GM08714 (cell line): ENCODE data around the gene BLNK.
"Not testable (repeated sequence)": the region's sequence is repeated elsewhere in the genome, so short reads cannot be mapped to it uniquely, and the experiment has no call there.

ENCODE experiments used
- H3K4me3 ChIP-seq: fragments of 200-500 bp; sonication (Bioruptor generic); 2 replicates; pipeline ENCODE4 v1.5.1; 2014; ENCODE audit warnings: mild to moderate bottlenecking, low read length, inconsistent platforms
- ZNF274 ChIP-seq: IDR thresholded peaks from 2 replicates; pipeline ENCODE4 v1.6.1; 2012; ENCODE audit warnings: mild to moderate bottlenecking, low read depth, low read length

BLNK gene

DNA sequence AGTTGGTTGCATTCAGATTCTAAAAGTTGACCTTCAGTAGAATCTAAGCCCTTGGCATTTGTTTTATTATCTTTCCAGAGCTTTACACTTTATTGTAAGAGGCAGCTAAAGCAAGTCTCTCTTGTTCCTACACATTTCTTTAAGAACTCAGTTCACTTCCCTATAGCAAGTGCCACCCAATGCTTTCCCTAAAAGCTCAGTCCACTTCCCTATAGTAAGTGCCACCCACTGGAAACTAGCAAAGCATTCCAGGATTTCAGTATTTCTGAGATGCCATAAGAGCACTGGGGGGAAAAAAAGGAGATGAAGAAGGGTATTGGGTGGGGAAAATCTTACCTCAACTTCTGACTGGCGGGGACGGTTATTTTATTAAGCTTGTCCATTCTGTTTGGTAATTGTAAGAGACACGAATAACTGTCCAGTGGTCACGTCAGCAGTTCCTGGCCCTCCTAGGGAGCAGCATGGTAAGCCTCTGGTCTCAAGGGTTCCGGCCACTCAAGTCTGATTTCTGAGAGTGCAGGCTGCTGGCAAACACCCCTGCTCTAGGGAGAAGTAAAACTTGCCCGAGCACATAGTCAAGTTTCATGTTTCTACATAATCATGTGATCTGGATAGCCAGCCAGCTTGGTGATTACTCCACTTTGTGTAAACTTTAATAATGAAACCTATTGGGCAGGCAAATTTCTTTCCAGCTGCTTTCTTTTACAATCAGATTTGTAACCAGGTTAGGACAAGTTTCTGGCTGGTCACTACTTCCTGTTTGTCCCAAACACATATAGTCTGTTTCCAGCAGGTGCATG lies at the start of gene BLNK:
Gene BLNK, minus strand, starts transcription at position 554 of the 800 bp plus-strand sequence. Its CDS starts 171 bp downstream, at position 383.
- H3K4me3 ChIP-seq: peak within 1 kb of the TSS; percentile 100
- TF ChIP-seq ZNF274: no peak

DNA sequence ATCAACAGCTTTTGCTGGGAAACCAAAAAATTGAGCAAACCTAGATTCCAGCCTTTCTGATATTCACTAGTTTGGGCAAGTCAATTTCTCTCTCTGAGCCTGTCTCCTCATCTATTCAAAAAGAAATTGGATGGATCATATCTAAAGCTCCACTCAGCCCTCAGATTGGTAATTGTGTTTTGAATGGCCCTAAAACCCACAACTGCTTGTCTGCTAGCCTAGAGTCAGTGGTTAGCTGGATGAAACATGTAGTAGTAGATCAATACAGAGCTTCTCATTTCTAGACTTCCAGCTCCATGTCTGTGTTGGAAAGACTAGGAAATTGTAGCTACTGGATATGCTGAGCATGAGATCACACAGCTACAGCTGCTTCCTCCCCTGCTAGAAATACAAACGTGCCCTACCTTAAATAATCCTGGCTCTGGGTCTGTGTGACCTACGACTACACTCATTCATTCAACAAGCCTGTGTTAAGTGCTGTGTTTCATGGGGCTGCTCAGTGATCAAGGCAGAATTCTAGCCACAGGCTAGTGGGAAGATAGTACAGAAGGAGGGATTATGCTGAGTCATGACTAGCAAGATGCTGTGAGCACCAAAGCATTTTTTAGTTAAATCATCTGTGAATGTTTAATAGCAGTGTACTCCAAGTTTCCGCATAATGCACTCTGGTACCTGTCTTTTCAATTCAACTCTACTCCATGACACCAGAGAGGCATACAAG lies 48.5 kb upstream of the BLNK start:
- TF ChIP-seq ZNF274: no peak
- no peak overlapping the region for H3K4me3 ChIP-seq

DNA sequence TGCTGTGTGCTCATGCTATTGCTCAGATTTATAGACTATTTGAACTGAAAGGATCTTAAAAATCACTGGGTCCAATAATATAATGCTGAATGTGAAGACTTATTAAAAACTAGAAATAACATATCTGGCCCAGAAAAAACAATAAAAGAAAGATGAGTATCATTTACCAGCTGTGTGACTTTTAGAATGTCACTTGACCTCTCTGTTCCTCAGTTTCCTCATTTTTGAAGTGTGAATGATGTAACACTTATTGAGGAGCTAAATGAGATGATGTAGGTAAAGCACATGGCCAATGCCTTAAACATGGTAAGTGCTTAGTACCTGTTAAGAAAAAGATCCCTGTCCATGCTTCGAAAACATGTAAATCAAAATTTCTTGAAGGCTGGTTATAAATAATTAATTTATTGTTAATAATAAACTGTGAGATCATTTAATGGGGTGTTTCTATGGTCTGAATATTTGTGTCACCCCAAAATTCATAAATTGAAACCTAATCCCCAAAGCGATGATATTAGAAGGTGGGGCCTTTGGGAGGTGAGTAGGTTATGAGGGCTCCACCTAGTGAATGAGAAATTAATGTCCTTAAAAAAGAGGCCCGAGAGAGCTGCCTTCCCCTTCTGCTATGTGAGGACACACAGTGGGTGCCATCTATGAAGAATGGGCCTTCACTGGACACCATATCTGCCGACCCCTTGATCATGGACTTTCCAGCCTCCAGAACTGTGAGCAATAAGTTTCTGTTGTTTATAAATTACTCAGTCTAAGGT lies 45.9 kb upstream of the BLNK start:
- H3K4me3 ChIP-seq: no peak overlapping the region
- TF ChIP-seq ZNF274: no peak

DNA sequence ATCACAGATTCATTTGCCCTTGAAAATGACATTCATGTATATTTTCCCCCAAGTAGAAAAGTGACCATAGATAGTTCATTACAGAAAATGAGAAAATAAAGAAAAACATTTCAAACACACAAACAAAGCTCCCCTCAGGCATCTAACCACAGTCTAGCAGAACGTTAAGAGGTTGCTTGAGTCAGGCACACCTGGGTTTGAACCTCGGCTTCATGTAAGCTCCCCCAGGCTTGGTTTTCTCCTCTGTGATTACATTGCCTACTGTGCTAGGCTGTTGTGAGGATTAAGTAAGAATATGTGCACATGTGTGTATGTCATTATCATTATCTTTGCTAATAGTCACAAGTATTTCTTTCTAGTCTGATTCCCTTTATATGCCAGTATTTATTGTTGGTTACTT lies 42.0 kb upstream of the BLNK start:
- no peak for TF ChIP-seq ZNF274

GRCh38 chr10:96311180-96311715 lies 39.9 kb upstream of the BLNK start:
- TF ChIP-seq ZNF274: no peak
- no peak overlapping the region for H3K4me3 ChIP-seq

More for the DNA sequence above, 42.0 kb upstream of the BLNK start:
- no peak overlapping the region for H3K4me3 ChIP-seq

DNA sequence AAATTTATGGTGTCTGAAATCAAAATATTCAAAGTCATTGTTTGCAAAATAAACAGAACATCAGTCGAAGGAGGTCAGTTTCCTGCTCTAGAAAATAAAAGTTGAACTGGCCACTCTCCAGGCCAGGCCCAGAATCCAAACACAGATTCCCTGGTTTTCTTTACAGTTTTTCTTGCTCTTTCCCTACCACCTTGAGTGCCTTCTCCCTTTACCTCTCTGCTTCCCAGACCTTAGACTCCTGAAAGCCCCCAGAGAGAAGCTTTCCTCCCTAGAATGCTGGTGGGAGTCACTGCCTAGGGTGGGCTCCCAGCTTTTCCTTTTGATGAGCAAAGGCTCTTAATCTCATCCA lies 38.9 kb upstream of the BLNK start:
- H3K4me3 ChIP-seq: no peak overlapping the region
- no peak for TF ChIP-seq ZNF274

- TF ChIP-seq ZNF274: no peak
- no peak overlapping the region for H3K4me3 ChIP-seq
Observed at GRCh38 chr10:96309628-96310320, 38.4 kb upstream of the BLNK start.

DNA sequence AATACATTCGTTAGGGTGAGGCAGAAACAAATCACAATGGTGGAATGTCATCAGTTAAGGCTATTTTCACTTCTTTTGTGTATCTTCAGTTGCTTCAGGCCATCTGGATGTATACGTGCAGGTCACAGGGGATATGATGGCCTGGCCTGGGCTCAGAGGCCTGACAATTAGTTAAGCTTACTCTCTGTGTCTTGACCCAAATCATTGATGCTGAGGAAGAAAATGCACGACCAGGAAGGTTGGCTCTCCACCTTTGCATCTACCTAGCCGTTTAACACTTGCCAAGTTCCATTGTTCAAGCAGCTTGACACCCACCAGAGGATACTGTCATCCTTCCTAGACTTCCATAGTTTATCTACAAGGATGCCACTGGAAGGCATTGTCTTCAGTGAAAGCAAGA lies 37.5 kb upstream of the BLNK start:
- H3K4me3 ChIP-seq: not testable (repeated sequence)

GRCh38 chr10:96306516-96306915 lies 35.1 kb upstream of the BLNK start:
- no peak overlapping the region for H3K4me3 ChIP-seq

DNA sequence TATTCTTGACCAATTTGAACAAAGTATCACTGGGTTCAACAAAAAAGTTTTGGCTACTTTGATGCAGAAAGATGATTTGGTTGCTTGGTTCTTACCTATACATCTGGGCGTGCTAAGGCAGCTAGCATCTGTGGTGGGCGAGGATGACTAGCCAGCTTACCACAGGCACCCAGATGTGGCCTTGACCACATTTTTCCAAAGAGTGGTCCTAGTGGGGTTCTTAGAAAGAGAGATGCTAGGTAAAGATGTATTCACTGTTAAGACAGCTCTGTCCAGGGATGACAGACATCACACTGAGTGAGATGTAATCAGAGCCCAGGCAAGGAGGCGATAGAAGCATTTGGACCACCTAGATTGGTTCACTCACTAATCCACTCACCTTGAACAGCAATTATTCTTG lies 33.6 kb upstream of the BLNK start:
- H3K4me3 ChIP-seq: no peak overlapping the region
- no peak for TF ChIP-seq ZNF274

More at GRCh38 chr10:96306516-96306915, 35.1 kb upstream of the BLNK start:
- TF ChIP-seq ZNF274: no peak

GRCh38 chr10:96304230-96304629 lies 32.9 kb upstream of the BLNK start, which contains the start of gene DNTT:
DNTT (plus strand) TSS chr10:96304434; CDS start chr10:96304498, 64 bp downstream.
- H3K4me3 ChIP-seq: no peak within 1 kb of the TSS
- no peak for TF ChIP-seq ZNF274

GRCh38 chr10:96301616-96302015 lies 30.2 kb upstream of the BLNK start:
- no peak for TF ChIP-seq ZNF274
- no peak overlapping the region for H3K4me3 ChIP-seq

- no peak overlapping the region; the same call in 1 of the 2 replicates for H3K4me3 ChIP-seq
- no peak for TF ChIP-seq ZNF274
Observed at GRCh38 chr10:96299383-96299782, 28.0 kb upstream of the BLNK start.

- no peak for TF ChIP-seq ZNF274
- no peak overlapping the region for H3K4me3 ChIP-seq
Observed at GRCh38 chr10:96298362-96298761, 27.0 kb upstream of the BLNK start.
